ENCODE results near the gene RGS9.

GRCh38 chr17:65115839-65116238, 21.3 kb upstream of the RGS9 start:
- TF ChIP-seq EZH2 (IDR thresholded peaks at IDR 0.05; ENCODE audit: borderline replicate concordance, insufficient read depth, low read depth, low read length, poor library complexity, severe bottlenecking): no peak
- no peak for TF ChIP-seq CTCF (IDR thresholded peaks at IDR 0.05)
